H54 (cell line): ENCODE data around the gene NES.

Source experiments
- DNase-seq: peaks from one replicate; pipeline ENCODE4 v3.0.0; 2011; ENCODE audit warnings: low spot score, mixed read lengths; ENCODE audit not compliant: insufficient read length
- FAIRE-seq: peaks from 3 replicates; lab custom pipeline; 2011; peaks lifted over from hg19 to GRCh38; lab: Jason Lieb, UNC
- POLR2A ChIP-seq: IDR thresholded peaks from 2 replicates; pipeline ENCODE4 v1.6.1; 2011; ENCODE audit warnings: low read depth, mild to moderate bottlenecking, low read length

NES gene

DNA sequence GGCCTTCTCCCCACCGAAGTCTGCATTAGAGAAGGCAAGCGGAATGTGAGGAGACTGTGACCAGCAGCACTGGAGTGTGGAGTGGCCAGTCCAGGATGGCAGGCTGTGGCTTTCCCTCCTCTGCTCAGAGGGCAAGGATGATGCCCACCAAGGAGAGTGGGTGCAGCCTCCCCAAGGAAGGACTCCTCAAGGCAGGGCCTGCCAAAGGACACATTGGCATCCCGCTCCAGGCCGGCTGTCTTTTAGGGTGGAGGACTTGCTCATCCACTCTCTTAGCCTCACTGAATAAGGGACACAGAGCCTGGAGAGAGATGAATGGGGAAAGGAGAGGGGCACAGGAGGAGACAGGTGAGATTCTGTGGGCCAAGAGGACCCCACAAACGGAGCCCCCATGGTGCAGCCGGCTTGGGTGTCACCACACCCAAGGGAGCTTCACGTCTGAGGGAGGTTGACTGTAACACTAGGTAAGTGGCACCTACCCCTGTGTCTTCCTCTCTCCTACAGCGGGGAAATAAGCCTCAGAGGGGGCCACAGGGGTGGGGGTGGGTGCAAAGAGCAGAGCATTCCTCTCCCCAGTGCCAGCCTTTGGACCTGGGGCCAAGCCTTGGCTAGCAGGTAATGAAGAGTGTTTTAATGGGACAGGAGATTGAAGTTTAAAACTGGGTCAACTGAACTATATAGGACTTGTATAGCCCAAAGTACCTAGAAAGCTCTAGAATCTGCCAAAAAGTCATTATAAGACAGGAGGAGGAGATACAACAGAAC is 4.2 kb upstream of the NES start:
- TF ChIP-seq POLR2A, result no peak
- FAIRE-seq, result no peak
- DNase-seq, result no peak

- DNase-seq (no peak), FAIRE-seq (no peak)
- no peak for TF ChIP-seq POLR2A
Observed at GRCh38 chr1:156680056-156680455, 2.8 kb upstream of the NES start.

DNA sequence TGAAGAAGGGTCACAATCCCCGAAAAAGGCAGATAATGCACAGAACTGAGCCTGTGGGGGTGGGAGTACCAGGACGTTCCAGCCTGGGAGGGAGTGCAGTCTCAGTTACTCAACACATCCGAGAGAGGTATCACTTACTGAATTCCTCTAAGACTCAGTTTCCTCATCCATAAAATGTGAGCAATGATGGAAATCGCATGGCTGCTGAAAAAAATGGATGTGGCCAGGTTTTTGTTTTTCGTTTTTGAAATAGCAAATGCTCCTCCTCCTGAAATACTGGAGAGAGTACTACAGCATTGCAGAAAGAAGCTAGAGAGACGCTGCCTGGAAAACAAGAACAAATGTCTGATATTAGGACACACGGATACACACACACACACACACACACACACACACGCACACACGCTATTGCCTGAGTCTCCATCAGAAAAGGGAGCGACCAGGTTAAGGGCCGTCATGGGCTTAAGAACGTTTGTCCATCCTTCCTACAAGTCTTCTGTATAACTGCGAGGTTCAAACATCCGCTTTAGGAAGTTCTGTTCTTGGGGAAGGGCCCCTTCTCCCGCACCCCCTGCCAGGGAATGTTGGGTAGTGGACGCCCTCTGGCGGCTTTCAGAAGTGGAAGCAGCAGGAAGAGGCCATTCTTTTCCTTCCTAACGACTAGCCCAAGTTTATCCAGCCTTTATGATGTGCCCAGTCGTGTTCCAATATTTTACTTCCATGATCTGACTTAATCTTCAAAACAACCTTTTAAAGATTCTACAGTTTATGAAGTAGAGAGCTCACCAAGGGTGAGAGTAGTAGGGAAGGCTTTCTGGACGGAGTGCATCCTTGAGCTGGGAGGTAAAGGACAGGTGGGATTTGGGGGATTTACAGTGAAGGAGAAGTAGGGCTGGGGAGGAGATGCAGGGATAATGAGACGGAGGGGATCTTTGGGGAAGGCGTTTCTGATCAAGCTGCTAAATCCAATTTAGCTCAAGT is 699 bp upstream of the NES start:
- no peak for TF ChIP-seq POLR2A
- DNase-seq (peak; percentile 92), FAIRE-seq (no peak)

- FAIRE-seq, result no peak
- no peak for DNase-seq
- no peak for TF ChIP-seq POLR2A
Observed at GRCh38 chr1:156676114-156676819, 940 bp downstream of the NES start.

GRCh38 chr1:156675210-156676113 is 1.7 kb downstream of the NES start:
- TF ChIP-seq POLR2A, result no peak
- FAIRE-seq, result no peak
- no peak for DNase-seq

- DNase-seq (no peak), FAIRE-seq (no peak)
- no peak for TF ChIP-seq POLR2A
Observed at GRCh38 chr1:156673387-156674121, 3.7 kb downstream of the NES start.

GRCh38 chr1:156671804-156672203 is 5.4 kb downstream of the NES start:
- DNase-seq, result no peak
- no peak for FAIRE-seq

DNA sequence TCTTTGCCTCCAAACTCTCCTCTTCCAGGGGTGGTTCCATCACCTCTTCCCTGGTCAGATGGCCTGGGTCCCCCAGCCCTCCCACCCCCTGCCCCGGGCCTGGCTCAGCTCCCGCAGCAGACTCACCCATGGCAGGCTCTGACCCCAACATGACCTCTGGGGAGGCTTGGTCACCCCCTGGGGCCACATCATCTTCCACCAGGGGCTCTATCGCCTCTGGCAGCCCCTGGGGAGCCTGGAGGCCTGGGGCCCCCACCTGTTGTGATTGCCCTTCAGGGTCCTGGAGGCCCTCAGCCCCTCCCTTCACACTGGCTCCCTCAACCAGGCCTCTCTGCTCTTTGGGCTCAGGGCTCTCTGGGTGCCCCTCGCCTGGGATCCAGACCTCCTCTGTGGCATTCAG is 6.4 kb downstream of the NES start:
- no peak for TF ChIP-seq POLR2A
- DNase-seq (no peak), FAIRE-seq (no peak)

More at GRCh38 chr1:156671804-156672203, 5.4 kb downstream of the NES start:
- TF ChIP-seq POLR2A, result no peak

- FAIRE-seq (no peak), DNase-seq (no peak)
- TF ChIP-seq POLR2A, result no peak
Observed at GRCh38 chr1:156670359-156670758, 6.8 kb downstream of the NES start.

DNA sequence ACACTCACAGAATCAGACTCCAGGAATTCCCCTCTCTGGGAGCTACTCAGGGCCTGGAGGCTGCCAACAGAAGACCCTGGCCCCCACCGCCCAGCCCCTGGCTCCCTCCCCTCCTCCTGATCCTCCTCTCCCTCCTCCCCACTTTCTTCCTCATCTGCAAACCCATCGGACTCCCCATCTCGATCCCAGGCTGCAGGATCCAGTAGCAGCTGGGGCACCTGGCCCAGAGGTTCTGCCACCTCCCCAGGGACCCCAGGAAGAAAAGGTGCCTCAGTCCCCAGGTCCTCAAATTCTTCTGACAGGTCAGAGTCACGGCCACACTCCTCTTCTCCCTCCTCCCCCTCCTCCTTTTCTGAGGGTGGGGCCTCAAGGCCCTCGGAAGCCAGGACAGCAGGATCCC is 7.4 kb downstream of the NES start:
- DNase-seq (no peak), FAIRE-seq (no peak)

DNA sequence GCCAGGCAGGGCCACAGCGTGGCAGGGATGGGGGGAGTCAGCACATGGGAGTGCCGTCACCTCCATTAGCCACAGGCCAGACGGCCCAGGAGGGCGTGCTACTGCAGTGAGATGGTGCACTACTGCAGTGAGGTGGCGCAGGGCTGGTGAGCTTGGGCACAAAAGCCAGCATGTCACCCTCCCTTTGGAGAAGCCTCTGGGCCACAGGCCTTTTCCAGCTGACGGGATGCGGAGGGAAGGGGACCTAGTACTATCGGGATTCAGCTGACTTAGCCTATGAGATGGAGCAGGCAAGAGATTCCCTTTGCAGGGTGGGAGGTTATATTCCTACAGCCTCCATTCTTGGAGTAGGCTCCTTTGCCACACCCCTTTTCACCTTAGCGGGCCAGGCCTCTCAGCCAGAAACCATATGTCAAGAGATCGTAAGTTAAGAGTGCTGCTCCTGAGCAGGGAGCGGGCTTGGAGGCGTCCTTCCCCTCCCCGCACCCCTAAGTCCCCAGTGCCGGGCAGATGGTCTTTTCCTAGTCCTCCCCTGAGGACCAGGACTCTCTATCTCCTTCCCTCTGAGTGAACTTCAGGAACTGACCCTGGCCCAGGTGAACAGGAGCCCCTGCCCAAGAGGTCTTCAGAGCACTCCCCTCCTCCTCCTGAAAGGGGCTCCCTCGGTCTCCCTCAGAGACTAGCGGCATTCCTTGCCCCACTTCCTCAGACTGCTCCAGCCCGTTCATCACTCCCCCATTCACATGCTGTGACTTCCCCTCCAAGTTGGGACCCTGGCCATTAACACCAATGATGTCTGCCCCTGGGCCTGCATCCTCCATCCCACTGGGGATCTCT is 8.2 kb downstream of the NES start:
- TF ChIP-seq POLR2A, result no peak
- FAIRE-seq (no peak), DNase-seq (no peak)

More for the DNA sequence above, 7.4 kb downstream of the NES start:
- TF ChIP-seq POLR2A, result no peak
